Endometrium (tissue), 2 donors: ENCODE data around the gene KAZN.

Experiments
- FAIRE-seq: peaks from 2 replicates; lab custom pipeline; 2012; peaks lifted over from hg19 to GRCh38; lab: Jason Lieb, UNC
- donor health status: control.
- donor health status: control.

KAZN gene

DNA sequence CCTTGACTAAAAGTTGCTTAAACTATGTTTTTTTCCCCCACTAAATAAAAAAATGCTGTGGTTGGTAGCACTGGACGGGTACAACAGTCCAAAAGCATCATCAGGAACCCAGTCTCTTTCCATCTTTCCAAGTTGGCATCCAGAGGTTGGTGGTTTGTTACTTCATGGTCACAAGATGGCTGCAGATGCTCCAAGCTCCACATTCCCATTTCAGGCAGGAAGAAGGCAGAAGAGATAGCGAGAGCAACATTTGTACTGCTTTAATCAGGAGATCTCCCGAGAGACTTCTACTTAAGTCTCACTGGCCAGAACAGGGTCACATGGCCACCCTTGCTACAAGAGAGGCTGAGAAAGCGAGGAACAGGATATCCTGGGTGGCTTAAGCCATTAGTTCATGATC, 230.2 kb downstream of the KAZN start:
- no peak for FAIRE-seq

DNA sequence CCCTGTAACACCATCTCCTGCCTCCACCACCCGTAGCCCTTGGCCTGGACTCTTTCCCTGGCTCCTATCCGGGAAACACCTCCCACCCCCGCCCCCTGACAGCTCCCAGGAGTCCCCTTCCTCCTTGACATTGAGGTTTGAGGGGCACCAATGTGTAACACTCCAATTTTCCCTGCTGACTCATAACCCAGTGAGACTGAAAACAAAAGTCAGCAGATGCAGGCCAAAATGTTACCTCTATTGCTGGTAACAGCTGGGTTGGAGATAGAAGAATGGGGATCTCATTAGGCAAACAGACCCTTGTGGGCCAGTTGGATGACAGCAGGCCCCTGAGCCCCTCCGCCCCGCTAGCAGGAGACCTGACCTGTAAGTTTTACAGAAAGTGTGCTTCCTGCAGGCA, 237.2 kb downstream of the KAZN start:
- FAIRE-seq: no peak

DNA sequence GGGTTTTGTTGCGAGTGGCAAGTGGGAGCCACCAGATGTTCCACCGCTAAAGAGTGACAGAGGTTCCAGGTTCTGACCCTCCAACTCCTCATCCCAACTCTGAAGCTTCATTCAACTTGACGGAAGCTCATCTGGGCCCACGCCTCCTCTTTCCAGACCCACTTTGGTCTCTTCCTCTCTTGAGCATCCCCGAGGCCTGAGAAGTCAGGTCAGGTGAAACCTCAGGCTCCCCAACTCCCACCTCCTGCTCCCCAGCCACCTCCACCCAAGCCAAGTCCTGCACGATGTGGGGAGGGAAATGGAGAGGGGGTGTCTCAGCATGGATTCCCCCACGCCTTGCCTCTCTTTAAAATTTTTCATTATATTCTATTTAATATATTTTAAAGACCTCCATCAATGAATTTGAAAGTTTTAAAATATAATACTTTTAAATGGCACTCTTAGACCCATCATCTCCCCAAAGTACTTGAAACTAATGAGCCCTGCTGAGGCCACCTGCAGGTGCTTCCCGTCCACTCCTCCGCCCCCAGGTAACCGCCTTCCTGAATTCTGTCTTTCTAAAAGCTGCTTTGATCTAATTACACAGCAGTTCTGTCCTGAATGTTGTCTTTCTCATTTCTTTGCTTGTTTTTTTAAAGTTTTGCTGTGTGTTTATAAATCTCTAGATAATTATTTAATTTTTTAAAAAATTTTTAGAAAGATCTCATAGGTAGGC, 238.1 kb downstream of the KAZN start:
- no peak for FAIRE-seq

DNA sequence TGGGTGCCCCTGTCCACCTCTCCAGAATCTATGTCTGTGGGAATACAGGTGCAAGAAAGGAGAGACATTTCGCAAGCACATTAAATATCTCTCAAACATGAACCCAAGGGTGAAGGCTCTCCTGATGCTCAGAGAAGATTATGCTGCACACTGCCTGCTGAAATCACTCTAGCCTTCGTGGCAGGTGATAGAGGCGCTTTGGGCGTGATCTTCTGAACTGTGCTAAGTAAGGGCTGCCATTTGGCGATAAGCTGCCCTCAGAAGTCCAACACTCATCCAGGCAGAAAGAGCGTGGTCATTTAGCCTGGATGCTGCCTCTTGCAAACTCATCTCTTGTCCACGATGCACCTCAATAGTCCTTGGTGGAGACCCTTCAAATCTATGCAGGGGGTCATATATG, 241.9 kb downstream of the KAZN start:
- no peak for FAIRE-seq

DNA sequence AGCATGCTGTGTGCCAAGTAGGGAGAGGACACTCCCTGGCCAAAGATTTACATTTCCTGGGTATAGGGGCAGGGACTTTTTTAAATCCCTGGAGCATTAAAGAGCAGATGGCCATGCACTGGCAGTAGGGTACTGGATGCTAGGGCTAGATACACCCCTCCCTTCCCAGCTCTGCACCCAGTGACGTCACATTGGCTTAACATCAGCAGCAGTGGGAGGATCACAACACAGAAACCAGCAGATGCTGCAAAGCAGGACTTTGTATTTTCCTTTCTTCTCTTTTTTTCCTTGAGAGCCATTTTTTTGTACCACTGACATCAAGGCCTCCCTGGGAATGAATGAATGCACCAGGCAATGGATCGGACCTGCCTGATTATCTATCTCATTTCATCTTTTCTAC, 243.0 kb downstream of the KAZN start:
- FAIRE-seq: no peak

DNA sequence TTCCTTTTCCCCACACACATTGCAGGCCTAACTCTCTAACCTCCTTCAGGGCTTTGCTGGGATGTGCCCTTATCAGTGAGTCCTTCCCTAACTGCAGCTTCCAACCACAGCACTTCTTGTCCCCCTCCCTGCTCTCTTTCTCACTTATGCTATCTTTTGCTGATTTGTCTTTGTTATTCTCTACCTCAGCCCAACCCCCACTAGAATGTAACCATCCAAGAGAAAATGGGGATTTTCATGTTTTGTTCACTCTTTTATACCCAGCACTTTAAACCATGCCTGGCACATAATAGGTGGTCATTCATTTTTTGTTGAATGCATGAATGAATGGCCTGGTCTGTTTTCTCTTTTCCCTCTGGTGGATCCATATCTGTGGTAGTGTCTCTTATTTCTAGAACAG, 243.5 kb downstream of the KAZN start:
- no peak for FAIRE-seq

DNA sequence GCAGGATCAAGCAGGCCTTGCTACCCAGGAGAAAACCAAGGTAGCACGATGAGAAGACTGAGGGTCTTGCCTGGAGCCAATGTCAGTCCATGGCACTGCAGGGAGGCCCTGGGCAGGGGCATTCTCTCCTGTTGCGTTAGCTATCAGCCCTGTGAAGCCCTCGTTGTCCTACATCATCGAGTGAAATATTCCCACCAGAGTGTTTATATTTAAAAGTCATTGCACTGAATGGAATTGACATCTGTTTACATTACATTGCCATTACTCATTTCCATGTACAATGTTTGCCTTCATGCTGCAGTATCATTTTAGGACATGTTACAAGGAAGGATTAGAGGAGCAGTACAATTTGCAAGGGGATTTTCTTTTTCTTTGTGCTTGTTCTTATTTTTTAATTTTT, 243.9 kb downstream of the KAZN start:
- no peak for FAIRE-seq

DNA sequence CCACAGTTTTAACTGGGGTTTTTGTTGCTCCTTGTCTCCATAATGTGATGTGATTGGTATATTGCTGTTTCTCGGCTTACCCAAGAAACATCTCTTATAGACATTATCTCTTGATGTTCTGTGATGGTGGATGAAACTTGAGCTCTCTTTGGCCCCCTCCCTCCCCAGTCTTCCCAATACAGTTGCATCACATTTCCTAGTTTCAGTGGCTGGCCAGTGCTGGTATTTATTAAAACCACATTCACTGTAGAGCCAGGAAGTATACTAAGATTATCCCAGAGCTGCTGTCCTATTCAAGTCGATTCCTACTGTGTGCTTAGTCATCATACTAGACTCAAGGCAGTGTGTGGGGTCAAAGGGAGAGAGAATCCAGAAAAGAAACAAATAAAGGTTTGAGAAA, 244.4 kb downstream of the KAZN start:
- no peak for FAIRE-seq

DNA sequence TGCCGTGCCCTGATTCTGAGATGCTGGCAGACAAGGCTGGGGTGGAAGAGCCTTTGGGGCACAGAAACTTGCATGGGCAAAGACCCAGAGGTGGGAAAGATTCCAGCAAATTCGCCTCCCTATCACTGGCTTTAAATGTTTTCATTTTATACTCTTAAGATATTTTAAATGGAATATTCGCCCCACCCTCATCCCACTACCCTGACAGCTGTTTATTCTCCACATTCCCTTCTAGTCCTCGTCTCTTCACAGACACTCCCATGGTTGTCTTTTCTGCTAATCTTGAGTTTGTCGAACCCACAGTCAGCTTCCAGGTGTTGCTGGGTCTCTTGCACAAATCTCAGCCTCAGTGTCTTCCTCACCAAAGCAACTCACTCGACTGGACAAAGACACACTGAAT, 245.0 kb downstream of the KAZN start:
- FAIRE-seq: no peak

DNA sequence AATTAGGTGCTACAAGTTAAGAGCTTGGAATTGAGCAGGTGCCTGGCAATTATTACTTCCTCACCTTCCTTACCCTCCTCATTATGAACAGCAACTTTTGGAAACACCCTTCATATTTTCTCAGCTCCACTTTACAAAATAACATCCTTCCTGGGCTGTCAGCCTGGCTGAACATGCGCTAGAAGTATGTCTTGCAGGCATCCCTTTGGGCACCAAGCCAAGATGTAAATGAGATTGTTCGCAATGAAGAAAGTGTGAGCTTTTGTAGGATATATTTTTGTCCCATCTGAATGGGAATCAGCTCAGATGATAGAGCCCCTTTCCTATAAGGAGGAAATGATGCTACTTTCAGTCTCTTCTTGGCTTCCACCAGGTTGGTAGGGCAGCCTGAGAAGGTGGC, 245.9 kb downstream of the KAZN start:
- no peak for FAIRE-seq

DNA sequence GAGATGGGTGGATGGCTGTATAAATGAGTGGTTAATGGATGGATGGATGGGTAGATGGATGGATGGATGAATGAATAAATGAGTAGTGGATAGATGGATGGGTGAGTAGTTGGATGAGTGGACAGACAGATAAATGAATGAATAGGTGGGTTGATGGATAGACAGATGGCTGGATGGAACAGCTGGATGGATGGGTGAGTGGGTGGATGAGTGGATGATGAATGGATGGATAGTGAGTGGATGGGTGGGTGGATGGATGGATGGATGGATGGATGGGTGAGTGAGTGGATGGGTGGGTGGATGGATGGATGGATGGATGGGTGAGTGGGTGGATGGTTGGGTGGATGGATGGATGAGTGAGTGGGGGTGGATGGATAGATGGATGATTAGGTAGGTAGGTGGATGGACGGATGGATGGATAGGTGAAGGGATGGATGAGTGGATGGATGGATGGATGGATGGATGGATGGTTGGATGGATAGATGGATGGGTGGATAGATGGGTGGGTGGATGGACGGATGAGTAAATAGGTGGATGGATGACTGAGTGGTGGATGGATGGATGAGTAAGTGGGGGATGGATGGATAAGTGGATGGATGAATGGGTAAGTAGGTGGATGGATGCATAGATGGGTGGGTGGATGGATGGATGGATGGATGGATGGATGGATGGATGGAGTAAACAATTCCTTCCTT, 246.6 kb downstream of the KAZN start:
- FAIRE-seq: no peak

DNA sequence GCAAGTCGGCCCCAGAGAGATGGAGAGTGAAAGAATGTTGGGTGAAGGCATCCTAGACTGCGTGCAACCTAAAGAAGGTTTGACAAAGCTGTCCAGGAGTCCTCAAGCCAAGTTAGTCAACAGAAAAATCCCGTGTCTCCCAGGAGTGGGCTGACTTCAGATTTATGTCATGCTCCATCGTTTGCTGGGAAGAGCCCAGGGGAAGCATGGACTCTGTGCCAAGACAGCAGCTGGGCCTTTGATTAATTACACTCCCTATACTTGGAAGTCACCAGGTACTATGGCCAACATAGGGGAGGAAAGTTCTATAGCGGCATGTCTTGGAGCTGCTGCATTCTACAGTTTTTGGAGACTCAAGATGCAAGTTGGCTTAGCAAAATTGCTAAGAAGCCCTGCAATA, 247.4 kb downstream of the KAZN start:
- FAIRE-seq: no peak

DNA sequence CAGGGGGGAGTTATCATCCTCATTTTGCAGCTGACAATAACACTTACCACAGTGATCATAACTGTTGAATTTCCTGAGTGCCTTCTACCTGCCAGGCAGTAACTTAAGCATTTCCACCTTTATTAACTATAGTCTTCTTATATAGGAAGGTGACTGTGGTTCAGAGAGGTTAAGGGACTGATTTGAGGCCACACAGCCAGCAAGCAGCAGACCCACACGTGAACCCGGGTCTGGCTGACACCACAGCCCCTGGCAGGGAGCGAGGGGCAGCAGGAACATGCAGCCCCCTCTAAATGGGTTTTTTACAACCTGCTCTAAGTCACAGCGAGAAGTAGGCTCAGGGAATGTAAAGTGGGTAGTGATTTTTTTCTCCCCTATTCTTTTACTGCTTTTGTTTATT, 248.2 kb downstream of the KAZN start:
- no peak for FAIRE-seq

DNA sequence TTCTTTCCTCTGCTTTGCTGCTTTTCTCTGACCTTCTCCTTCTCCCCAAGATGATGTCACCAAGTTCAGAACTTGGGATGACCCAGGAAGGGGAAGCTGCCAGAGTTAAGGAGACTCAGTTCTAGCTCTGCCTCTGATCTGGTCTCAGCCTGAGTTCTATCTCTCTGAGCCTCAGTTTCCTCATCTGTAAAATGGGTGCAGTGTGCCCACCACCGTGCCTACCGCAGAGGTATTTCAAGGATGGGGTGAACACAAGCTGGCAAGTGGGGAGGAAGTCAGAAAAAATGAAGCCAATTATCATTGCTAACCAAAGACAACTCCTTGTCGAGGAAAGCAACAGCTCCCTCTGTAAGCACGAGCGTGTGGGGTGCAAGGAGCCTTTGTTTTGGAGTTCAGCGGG, 249.7 kb downstream of the KAZN start:
- no peak for FAIRE-seq

DNA sequence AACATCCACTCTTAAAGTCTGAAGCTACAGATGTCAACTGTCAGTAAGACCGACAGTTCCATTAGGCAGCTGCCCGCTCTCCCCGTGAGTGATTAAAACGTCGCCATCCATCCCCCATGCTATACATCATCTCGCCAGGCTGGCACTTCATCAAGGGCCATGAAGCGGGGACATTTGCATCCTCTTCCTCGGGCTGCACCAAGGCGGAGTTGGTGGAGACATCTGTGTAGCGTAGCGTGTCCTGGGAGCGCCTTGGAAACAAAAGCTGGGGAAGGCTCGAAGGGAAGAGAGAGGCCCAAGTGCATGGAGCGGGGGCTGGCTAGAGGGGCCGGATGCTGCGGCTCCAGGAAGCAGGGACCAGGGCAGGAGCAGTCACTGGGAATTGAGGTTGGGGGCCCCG, 250.1 kb downstream of the KAZN start:
- no peak for FAIRE-seq

DNA sequence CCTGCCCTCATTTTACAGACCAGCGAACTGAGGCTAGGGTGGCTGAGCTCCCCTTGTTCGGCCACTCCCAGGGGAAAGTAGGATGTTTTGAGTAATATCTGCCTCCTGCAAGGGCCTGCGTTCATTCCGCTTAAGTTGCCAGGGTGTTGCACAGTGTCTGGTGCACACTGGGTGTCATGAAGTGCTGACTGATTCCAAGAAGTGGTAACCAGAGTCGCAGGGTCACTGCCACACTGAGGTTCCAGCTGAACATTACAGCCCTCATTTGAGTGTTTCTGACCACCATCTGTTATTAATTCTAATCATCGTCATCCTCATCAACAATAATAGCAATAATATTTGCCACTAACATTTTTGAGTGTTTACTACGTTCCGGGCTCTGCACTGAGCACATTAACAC, 250.6 kb downstream of the KAZN start:
- FAIRE-seq: no peak

DNA sequence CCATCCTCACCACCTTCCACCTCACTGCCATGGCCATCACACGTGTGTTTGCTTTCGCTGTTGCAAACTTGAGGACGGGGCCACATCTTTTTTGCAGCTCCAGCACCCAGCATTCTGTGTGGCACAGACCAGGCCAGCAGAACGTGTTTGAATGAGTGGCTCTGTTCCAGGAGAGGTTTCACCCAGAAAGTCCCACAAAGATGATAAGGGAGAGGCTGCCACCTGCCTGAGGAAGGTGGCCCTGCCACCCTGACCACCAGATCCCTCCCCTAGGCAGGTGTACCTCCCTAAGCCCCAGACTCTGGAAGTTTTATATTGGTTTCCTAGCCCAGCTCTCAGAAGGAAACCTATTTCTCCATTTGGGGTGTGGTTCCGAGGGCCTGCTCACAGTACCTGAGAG, 252.1 kb downstream of the KAZN start:
- FAIRE-seq: no peak

DNA sequence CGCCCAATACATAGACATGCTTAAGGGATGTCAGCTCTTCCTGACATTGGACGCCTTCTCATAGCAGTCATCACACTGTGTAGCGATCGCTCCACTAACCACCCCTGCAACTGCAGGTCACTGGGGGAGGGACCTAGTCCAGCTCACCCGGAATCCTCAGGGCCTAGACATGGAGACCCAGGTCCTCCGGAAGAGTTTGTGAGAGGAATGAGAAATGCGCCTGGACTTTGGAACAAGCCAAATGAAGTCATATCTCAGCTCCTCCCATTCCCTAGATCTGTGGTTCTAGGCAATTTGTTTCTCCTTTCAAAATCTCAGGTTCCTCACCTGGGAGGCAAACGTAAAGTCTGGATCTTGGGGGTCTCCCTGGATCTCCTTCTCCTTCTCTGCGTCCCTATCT, 253.3 kb downstream of the KAZN start:
- no peak for FAIRE-seq

DNA sequence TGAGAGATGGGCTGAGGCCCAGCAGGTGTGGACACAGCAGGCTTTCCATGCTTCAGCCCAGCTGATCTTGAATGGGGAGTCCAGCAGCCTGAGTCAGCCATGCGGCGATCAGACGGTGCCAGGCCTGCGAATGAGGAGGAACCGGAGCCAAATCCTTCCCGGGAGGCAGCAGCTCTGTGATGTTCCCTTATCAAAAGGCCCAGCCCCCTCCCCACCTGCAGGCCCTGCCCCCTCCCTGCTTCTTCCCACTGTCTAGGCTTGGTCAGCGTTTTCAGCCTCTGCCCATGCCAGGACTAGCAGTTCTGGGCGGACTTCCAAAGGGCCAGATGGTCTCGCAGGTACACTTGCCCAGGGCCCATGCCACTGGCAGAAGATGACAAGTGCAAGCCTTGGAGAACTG, 253.8 kb downstream of the KAZN start:
- FAIRE-seq: no peak

DNA sequence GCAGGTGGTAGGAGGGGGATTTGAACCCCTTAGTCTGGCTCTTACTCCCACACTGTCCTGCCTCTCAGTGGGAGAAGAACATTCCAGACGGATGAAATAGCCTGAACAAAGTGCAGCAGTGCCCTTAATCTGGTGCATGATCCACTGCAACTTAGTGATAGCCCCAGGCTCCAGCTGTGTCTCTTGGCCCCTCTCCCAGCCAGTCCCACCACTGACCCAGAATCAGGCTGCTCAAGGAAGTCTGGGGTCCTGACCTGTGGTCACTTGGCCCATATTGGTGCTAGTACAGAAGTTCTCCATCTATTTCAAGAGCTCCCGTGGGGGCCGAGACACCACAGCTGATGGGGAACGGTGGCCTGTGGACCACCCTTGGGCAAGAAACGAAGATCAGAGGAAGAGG, 255.0 kb downstream of the KAZN start:
- no peak for FAIRE-seq

DNA sequence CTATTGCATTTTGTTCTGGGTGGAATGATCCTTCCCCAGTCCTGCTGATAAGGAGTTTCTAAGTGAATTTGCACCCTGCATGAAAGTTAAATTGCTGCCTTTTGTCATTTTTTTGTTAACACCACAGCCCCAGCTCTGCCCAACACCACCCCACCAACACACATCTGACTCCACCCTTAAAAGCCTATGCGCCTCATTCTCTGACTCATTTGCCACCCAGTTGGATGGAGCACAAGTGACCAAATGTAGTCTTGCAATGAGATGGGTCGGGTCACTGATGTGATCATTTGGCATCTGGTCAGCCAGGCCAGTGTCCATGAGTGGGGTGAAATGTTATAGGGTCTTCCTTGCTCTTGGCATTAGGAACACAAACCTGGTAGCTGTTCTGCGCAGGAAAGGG, 256.8 kb downstream of the KAZN start:
- FAIRE-seq: no peak

DNA sequence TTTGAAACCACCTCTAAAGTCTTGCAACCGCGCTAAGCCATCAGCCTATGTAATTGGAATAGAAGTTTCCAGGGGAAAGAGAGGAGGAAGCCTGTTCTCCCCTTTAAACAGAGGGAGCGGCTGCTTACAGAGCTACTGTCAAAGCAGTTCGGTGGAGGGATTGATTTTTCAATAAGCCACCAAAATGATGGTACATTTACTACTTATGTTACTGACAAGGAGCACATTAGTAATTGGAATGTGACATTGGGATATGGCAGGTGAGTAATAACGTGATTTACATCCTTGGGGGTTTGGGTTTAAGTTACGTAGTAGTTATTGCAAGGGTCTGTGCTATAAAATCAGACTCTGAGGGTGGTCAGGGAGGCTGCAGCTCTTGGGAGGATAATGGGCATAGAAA, 257.3 kb downstream of the KAZN start:
- no peak for FAIRE-seq

DNA sequence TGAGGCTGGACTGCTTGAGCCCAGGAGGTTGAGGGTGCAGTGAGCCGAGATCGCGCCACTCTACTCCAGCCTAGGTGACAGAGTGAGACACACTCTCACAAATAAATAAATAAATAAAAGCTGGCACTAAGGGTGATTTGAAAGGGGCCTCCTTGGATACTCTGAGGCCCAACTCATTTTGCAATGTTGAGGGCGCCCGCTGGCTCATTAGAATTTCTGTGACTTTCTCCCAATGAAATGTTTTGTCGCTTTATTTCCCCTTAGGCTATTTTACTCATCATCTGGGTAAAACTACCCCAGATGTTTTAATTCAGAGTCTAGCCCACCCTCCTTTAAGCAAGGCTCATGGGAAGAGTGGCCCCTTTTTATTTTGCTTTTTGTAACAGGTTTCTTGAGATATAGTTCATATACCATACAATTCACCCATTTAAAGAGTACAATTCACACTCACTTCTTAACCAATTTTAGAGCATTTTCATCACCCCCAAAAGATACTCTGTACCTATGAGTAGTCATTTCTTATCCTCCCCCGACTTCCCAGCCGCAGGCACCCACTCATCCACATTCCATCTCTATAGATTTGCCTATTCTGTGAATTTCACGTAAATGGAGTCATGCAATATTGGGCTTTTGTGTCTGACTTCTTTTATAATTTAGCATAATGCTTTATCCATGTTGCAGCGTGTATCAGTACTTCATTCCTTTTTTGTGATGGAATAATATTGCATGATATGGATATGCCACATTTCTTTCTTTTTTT, 259.1 kb downstream of the KAZN start:
- FAIRE-seq: no peak
